Putamen (tissue), 1 donor: Measurements from ENCODE around the gene UCKL1.
"Not testable (repeated sequence)": the region's sequence is repeated elsewhere in the genome, so short reads cannot be mapped to it uniquely, and the experiment has no call there.

Source experiments
- DNase-seq: peaks from one replicate; pipeline ENCODE4 v3.0.0-alpha.2; 2016; ENCODE audit warnings: low spot score

Gene UCKL1

GRCh38 chr20:63972312-63973159 lies 16.3 kb upstream of the UCKL1 start:
- DNase-seq, result no peak

GRCh38 chr20:63971960-63972311 lies 15.7 kb upstream of the UCKL1 start:
- not testable (repeated sequence) for DNase-seq

GRCh38 chr20:63970714-63971431 lies 14.7 kb upstream of the UCKL1 start:
- DNase-seq, result no peak

GRCh38 chr20:63969838-63970713 lies 13.9 kb upstream of the UCKL1 start, which contains the start of gene ZNF512B:
Gene ZNF512B (minus strand): TSS chr20:63969930. CDS start chr20:63967950, 1,980 bp downstream.
- no peak for DNase-seq

GRCh38 chr20:63968928-63969760 lies 12.9 kb upstream of the UCKL1 start:
- no peak for DNase-seq

- no peak for DNase-seq
These were observed 12.1 kb upstream of the UCKL1 start for GRCh38 chr20:63968136-63968927.

GRCh38 chr20:63967330-63968135 lies 11.3 kb upstream of the UCKL1 start:
- no peak for DNase-seq

- DNase-seq, result no peak
These were observed 10.7 kb upstream of the UCKL1 start for GRCh38 chr20:63966944-63967322.

GRCh38 chr20:63966172-63966943 lies 10.1 kb upstream of the UCKL1 start:
- no peak for DNase-seq

- DNase-seq, result no peak
These were observed 8.2 kb upstream of the UCKL1 start for GRCh38 chr20:63964412-63964811.

GRCh38 chr20:63963784-63964301 lies 7.6 kb upstream of the UCKL1 start:
- DNase-seq, result no peak

- DNase-seq, result no peak
These were observed 7.1 kb upstream of the UCKL1 start for GRCh38 chr20:63963348-63963741.

- no peak for DNase-seq
These were observed 6.5 kb upstream of the UCKL1 start for GRCh38 chr20:63962426-63963347.

GRCh38 chr20:63961664-63962425 lies 5.6 kb upstream of the UCKL1 start:
- DNase-seq, result no peak

- not testable (repeated sequence) for DNase-seq
These were observed 4.7 kb upstream of the UCKL1 start for GRCh38 chr20:63960654-63961621.

GRCh38 chr20:63959699-63960075 lies 3.5 kb upstream of the UCKL1 start:
- no peak for DNase-seq
